Left hindlimb (tissue), 1 donor: ENCODE results near the gene TMEM42.

ENCODE experiments used
- DNase-seq: peaks from one replicate; pipeline ENCODE4 v3.0.0-alpha.2; 2018

Gene TMEM42

DNA sequence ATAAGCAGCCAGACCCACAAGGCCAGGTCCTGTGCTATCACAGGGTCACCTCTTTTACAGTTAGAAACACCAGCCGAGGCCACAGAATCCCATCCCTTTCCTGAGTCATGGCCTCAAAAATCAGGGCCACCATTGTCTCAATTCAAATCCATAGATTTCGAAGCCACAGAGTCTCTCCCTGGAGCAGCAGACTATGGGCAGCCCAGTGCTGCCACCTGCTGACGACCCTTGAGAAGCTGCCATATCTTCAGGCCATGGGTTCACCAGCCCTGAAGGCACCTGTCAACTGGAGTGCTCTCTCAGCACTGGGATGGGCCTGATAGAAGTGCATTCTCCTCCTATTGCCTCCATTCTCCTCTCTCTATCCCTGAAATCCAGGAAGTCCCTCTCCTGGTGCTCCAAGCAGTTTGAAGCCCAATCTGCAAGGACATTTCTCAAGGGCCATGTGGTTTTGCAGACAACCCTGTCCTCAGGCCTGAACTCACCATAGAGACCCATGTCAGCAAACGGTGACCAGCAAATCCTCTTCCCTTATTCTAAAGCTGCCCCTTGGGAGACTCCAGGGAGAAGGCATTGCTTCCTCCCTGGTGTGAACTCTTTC, 52.3 kb downstream of the TMEM42 start:
- DNase-seq = no peak

DNA sequence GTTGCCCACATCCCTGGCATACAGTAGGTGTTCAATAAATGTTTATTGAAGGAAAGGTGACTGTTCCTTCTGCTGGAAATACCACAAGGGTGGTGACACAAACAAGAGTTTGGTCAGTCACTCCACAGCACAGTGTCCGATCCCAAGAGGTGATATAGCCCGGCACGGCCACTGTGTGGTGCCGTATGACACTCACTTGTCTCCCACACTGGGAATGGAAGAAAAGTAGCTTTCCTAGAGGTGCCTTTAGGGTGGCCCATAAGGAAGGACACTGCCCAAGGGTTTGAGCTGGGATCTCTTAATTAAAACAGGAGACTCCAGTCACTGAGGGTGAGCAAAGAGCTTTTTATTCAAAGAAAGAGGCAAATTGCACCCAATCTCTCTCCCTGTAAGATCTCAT, 53.2 kb downstream of the TMEM42 start:
- DNase-seq = no peak
